Stimulated activated CD8-positive, alpha-beta memory T cell treated with anti-CD3 and anti-CD28 coated beads, Interleukin-7, amount 100 ng/mL, for 1 hour (primary cell): ENCODE results near the gene PLSCR5.
A peak's percentile ranks its signal among the peaks of the same experiment; 100 is the strongest.

Experiments
- DNase-seq, 2 donors: peaks; one replicate each; pipeline ENCODE4 v3.0.0-alpha.2; 2020; ENCODE audit warnings: low read depth in 2 of 2

PLSCR5 gene

GRCh38 chr3:146544002-146544928 lies 60.9 kb downstream of the PLSCR5 start, which contains the start of gene PLSCR1:
Gene PLSCR1, minus strand, starts transcription at chr3:146544607. Its CDS starts 8,055 bp downstream, at chr3:146536552.
- DNase-seq = peak; percentile 52 to 61

- DNase-seq = no peak
These were observed 61.6 kb downstream of the PLSCR5 start for GRCh38 chr3:146543461-146544001.

- no peak for DNase-seq
These were observed 62.2 kb downstream of the PLSCR5 start for GRCh38 chr3:146542978-146543377.

- DNase-seq = no peak
These were observed 63.0 kb downstream of the PLSCR5 start for GRCh38 chr3:146542179-146542578.

- DNase-seq = no peak
These were observed 64.2 kb downstream of the PLSCR5 start for GRCh38 chr3:146540978-146541377.

GRCh38 chr3:146540236-146540635 lies 64.9 kb downstream of the PLSCR5 start:
- DNase-seq = no peak

GRCh38 chr3:146539315-146539714 lies 65.8 kb downstream of the PLSCR5 start:
- no peak for DNase-seq

GRCh38 chr3:146537603-146538002 lies 67.5 kb downstream of the PLSCR5 start:
- DNase-seq = no peak

- no peak for DNase-seq
These were observed 68.5 kb downstream of the PLSCR5 start for GRCh38 chr3:146536681-146537080.
